ENCODE results near the gene VIPR2. TPM values are rescaled to one million over a fixed set of nuclear protein-coding genes. Genes with fewer than 3 reads are reported as not detected.

VIPR2 gene
- total RNA-seq, 3 donors from 2014 or later: 0.48 to 14.0 (median 4.6) TPM

DNA sequence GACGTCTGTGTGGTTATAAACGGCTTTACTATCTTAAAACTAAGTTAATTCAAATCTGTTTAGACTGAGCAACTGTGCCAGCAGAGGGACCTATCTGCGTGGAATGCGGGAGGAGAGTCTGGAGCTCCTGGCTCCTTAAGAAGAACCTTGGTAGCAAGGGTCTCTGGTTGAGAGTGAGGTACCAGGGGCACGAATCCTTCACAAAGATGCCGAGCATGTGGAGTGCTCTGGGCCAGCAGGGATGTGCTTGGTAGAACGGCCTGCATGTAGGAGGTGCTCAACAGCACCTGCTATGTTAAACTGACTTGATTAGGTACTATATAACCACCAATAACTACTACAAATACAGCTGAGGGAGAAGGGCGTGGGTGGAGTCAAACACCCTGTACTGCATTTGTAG, 102.6 kb downstream of the VIPR2 start:
- Histone ChIP-seq H3K36me3 (no peaks in the 10 kb centered on the region), H3K4me1 (no peaks in the 10 kb centered on the region), H3K4me3 (no peak overlapping the region), H3K27ac (no peak overlapping the region), H3K27me3 (no peaks in the 10 kb centered on the region), H3K9me3 (no peaks in the 10 kb centered on the region)
- intact Hi-C loops (cut with DNase I; ENCODE audit: low total_unique reads): no loop called here
- DNase-seq (ENCODE audit: low spot score in 2 of 2): no peak
- TF ChIP-seq CTCF (IDR thresholded peaks at IDR 0.05) (no peak), POLR2A (IDR thresholded peaks at IDR 0.05) (no peak), POLR2AphosphoS5 (IDR thresholded peaks at IDR 0.05) (no peak)

- H3K4me3 ChIP-seq: no peak overlapping the region
- DNase-seq (ENCODE audit: low spot score in 2 of 2): peak in 1 of 2 donors; percentile 31
Observed at GRCh38 chr7:159040912-159041711, 103.6 kb downstream of the VIPR2 start.

GRCh38 chr7:159040146-159040545, 104.5 kb downstream of the VIPR2 start:
- intact Hi-C loops (cut with DNase I; ENCODE audit: low total_unique reads): no loop called here
- no peak for TF ChIP-seq CTCF (IDR thresholded peaks at IDR 0.05)
- TF ChIP-seq POLR2AphosphoS5 (IDR thresholded peaks at IDR 0.05): no peak
- TF ChIP-seq POLR2A (IDR thresholded peaks at IDR 0.05): no peak
- no peaks in the 10 kb centered on the region for H3K27me3 ChIP-seq
- no peak overlapping the region for H3K4me3 ChIP-seq
- no peaks in the 10 kb centered on the region for H3K4me1 ChIP-seq
- H3K27ac ChIP-seq: no peak overlapping the region
- peak; percentile 7 to 41 for DNase-seq (ENCODE audit: low spot score in 2 of 2)
- H3K36me3 ChIP-seq: no peaks in the 10 kb centered on the region
- no peaks in the 10 kb centered on the region for H3K9me3 ChIP-seq

More at GRCh38 chr7:159040912-159041711, 103.6 kb downstream of the VIPR2 start:
- TF ChIP-seq POLR2AphosphoS5 (IDR thresholded peaks at IDR 0.05): no peak
- no peak for TF ChIP-seq POLR2A (IDR thresholded peaks at IDR 0.05)
- TF ChIP-seq CTCF (IDR thresholded peaks at IDR 0.05): no peak
- H3K27me3 ChIP-seq: no peaks in the 10 kb centered on the region
- no peak overlapping the region for H3K27ac ChIP-seq
- no peaks in the 10 kb centered on the region for H3K36me3 ChIP-seq
- H3K9me3 ChIP-seq: no peaks in the 10 kb centered on the region
- intact Hi-C loops (cut with DNase I; ENCODE audit: low total_unique reads): no loop called here
- no peaks in the 10 kb centered on the region for H3K4me1 ChIP-seq

GRCh38 chr7:159039716-159040115, 105.0 kb downstream of the VIPR2 start:
- H3K9me3 ChIP-seq: no peaks in the 10 kb centered on the region
- DNase-seq (ENCODE audit: low spot score in 2 of 2): peak; percentile 8 to 40
- H3K27me3 ChIP-seq: no peaks in the 10 kb centered on the region
- H3K4me3 ChIP-seq: no peak overlapping the region
- intact Hi-C loops (cut with DNase I; ENCODE audit: low total_unique reads): no loop called here
- no peaks in the 10 kb centered on the region for H3K36me3 ChIP-seq
- no peaks in the 10 kb centered on the region for H3K4me1 ChIP-seq
- no peak overlapping the region for H3K27ac ChIP-seq
- TF ChIP-seq POLR2AphosphoS5 (IDR thresholded peaks at IDR 0.05) (no peak), CTCF (IDR thresholded peaks at IDR 0.05) (no peak), POLR2A (IDR thresholded peaks at IDR 0.05) (no peak)

DNA sequence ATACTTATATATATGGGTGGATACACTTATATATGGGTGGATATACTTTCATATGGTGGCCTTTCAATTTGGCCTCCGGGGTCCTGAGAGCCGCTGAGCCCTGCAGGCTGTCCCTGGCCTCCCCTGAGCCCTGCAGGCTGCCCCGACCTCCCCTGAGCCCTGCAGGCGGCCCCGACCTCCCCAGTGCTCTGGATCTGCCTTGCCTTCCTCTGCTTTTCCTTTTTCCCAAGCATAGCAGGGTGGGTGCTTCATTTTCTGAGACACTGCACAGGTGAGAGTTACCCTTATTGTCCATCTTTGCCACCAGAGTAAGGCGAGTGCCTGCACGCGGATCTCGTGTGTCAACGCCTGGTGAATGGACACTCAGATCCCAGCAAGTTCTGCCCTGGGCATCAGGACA, 106.6 kb downstream of the VIPR2 start:
- H3K27me3 ChIP-seq: no peaks in the 10 kb centered on the region
- intact Hi-C loops (cut with DNase I; ENCODE audit: low total_unique reads): no loop called here
- H3K36me3 ChIP-seq: no peaks in the 10 kb centered on the region
- peak in 1 of 2 donors; percentile 13 for DNase-seq (ENCODE audit: low spot score in 2 of 2)
- no peaks in the 10 kb centered on the region for H3K9me3 ChIP-seq
- H3K4me3 ChIP-seq: no peak overlapping the region
- H3K4me1 ChIP-seq: no peaks in the 10 kb centered on the region
- no peak for TF ChIP-seq POLR2AphosphoS5 (IDR thresholded peaks at IDR 0.05)
- TF ChIP-seq CTCF (IDR thresholded peaks at IDR 0.05): no peak
- TF ChIP-seq POLR2A (IDR thresholded peaks at IDR 0.05): no peak
- no peak overlapping the region for H3K27ac ChIP-seq
